ENCODE data around the gene PKIB. TPM values are rescaled to one million over a fixed set of nuclear protein-coding genes. Genes with fewer than 3 reads are reported as not detected.

The PKIB gene
- total RNA-seq, 2 donors from 2014 or later = 46.0 to 56.1 TPM

GRCh38 chr6:122712093-122712447, 101.9 kb downstream of the PKIB start:
- no peak overlapping the region for H3K27ac Mint-ChIP-seq
- Histone ChIP-seq H3K4me3 (ENCODE audit: low read length) (no peak overlapping the region), H3K9ac (ENCODE audit: extremely low read depth, low read length, poor library complexity, severe bottlenecking) (no peak overlapping the region), H3K27ac (ENCODE audit: low read depth, low read length) (no peak overlapping the region), H3K4me1 (ENCODE audit: control insufficient read depth, insufficient read depth, low read length) (peaks cover 8% of the 10 kb centered on the region), H3K36me3 (ENCODE audit: control insufficient read depth, insufficient read depth, low read length) (no peaks in the 10 kb centered on the region), H3K9me3 (ENCODE audit: control insufficient read depth, low read length) (no peaks in the 10 kb centered on the region), H3K27me3 (ENCODE audit: control insufficient read depth, insufficient read depth, low read length, poor library complexity, severe bottlenecking) (no peaks in the 10 kb centered on the region)
- TF ChIP-seq, protein P1, sequence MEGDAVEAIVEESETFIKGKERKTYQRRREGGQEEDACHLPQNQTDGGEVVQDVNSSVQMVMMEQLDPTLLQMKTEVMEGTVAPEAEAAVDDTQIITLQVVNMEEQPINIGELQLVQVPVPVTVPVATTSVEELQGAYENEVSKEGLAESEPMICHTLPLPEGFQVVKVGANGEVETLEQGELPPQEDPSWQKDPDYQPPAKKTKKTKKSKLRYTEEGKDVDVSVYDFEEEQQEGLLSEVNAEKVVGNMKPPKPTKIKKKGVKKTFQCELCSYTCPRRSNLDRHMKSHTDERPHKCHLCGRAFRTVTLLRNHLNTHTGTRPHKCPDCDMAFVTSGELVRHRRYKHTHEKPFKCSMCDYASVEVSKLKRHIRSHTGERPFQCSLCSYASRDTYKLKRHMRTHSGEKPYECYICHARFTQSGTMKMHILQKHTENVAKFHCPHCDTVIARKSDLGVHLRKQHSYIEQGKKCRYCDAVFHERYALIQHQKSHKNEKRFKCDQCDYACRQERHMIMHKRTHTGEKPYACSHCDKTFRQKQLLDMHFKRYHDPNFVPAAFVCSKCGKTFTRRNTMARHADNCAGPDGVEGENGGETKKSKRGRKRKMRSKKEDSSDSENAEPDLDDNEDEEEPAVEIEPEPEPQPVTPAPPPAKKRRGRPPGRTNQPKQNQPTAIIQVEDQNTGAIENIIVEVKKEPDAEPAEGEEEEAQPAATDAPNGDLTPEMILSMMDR (conservative IDR thresholded peaks at IDR 0.05) = no peak
- H3K4me3 Mint-ChIP-seq = no peak overlapping the region
- H3K36me3 Mint-ChIP-seq (ENCODE audit: low read depth) = no peaks in the 10 kb centered on the region
- H3K27me3 Mint-ChIP-seq (ENCODE audit: insufficient read depth) = no peaks in the 10 kb centered on the region
- no peaks in the 10 kb centered on the region for H3K9me3 Mint-ChIP-seq
- DNase-seq = no peak
- WGBS, 2 experiments (ENCODE audit: insufficient coverage in 1 of 2, insufficient read length in 1 of 2) = 59 to 60% methylated on average over 3 of the region's 3 CpGs
- H3K4me1 Mint-ChIP-seq = peaks cover 21% of the 10 kb centered on the region

DNA sequence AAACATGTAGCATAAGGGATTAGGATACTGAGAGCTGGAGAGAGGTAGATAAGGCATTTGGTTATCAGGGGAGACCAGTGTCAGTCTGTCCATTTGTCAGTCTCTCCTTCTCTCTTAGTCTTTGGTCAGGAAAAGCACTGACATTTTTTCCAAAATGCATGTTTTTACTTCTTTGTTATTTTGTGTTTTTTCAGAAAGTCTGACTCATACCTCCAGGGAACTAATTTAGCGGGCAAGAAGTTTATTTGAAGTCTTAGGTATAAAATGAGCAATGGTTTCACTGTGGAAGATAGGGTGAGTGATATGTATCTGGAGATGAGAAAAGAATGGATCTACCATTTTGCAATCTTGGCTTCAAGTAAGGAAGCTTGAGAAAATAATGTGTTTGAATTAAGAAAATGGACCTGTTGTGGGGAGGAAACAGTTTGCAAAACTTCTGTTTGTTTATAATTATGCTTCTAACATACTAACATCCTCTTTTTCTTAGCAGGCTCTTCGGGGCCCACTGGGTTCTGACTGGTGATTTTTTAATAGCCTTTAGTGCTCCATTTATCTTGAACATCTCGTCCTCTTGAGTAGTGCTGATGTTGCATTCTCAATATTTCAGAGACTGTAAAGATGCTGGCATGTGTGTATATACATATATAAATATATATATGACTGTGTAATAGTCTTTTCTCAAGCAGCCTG, 102.4 kb downstream of the PKIB start:
- H3K4me1 ChIP-seq (ENCODE audit: control insufficient read depth, insufficient read depth, low read length) = peaks cover 8% of the 10 kb centered on the region
- Mint-ChIP-seq H3K27me3 (ENCODE audit: insufficient read depth) (no peaks in the 10 kb centered on the region), H3K4me3 (no peak overlapping the region), H3K4me1 (peaks cover 26% of the 10 kb centered on the region), H3K9me3 (no peaks in the 10 kb centered on the region), H3K27ac (no peak overlapping the region), H3K36me3 (ENCODE audit: low read depth) (no peaks in the 10 kb centered on the region)
- TF ChIP-seq, protein P1 (conservative IDR thresholded peaks at IDR 0.05) = no peak
- DNase-seq = no peak
- no peak overlapping the region for H3K4me3 ChIP-seq (ENCODE audit: low read length)
- H3K27ac ChIP-seq (ENCODE audit: low read depth, low read length) = no peak overlapping the region
- no peaks in the 10 kb centered on the region for H3K27me3 ChIP-seq (ENCODE audit: control insufficient read depth, insufficient read depth, low read length, poor library complexity, severe bottlenecking)
- no peak overlapping the region for H3K9ac ChIP-seq (ENCODE audit: extremely low read depth, low read length, poor library complexity, severe bottlenecking)
- H3K36me3 ChIP-seq (ENCODE audit: control insufficient read depth, insufficient read depth, low read length) = no peaks in the 10 kb centered on the region
- no peaks in the 10 kb centered on the region for H3K9me3 ChIP-seq (ENCODE audit: control insufficient read depth, low read length)
- 94 to 100% methylated on average over 1 to 3 of the region's 3 CpGs for WGBS, 2 experiments (ENCODE audit: insufficient coverage in 1 of 2, insufficient read length in 1 of 2)

GRCh38 chr6:122713138-122713537, 102.9 kb downstream of the PKIB start:
- no peaks in the 10 kb centered on the region for H3K27me3 Mint-ChIP-seq (ENCODE audit: insufficient read depth)
- H3K36me3 Mint-ChIP-seq (ENCODE audit: low read depth) = no peaks in the 10 kb centered on the region
- no peak for DNase-seq
- no peaks in the 10 kb centered on the region for H3K9me3 ChIP-seq (ENCODE audit: control insufficient read depth, low read length)
- H3K4me1 Mint-ChIP-seq = peaks cover 30% of the 10 kb centered on the region
- WGBS, 2 experiments (ENCODE audit: insufficient coverage in 1 of 2, insufficient read length in 1 of 2) = 94 to 100% methylated on average over 2 to 3 of the region's 3 CpGs
- H3K4me3 ChIP-seq (ENCODE audit: low read length) = no peak overlapping the region
- no peak overlapping the region for H3K27ac Mint-ChIP-seq
- H3K4me1 ChIP-seq (ENCODE audit: control insufficient read depth, insufficient read depth, low read length) = peaks cover 8% of the 10 kb centered on the region
- TF ChIP-seq, protein P1 (conservative IDR thresholded peaks at IDR 0.05) = no peak
- no peaks in the 10 kb centered on the region for H3K9me3 Mint-ChIP-seq
- H3K9ac ChIP-seq (ENCODE audit: extremely low read depth, low read length, poor library complexity, severe bottlenecking) = no peak overlapping the region
- H3K27me3 ChIP-seq (ENCODE audit: control insufficient read depth, insufficient read depth, low read length, poor library complexity, severe bottlenecking) = no peaks in the 10 kb centered on the region
- no peaks in the 10 kb centered on the region for H3K36me3 ChIP-seq (ENCODE audit: control insufficient read depth, insufficient read depth, low read length)
- H3K27ac ChIP-seq (ENCODE audit: low read depth, low read length) = no peak overlapping the region
- H3K4me3 Mint-ChIP-seq = no peak overlapping the region
